Type B pancreatic cell (in vitro differentiated cells): ENCODE results near the gene OR8J1. TPM values are rescaled to one million over a fixed set of nuclear protein-coding genes. Genes with fewer than 3 reads are reported as not detected.
"Not testable (repeated sequence)": the region's sequence is repeated elsewhere in the genome, so short reads cannot be mapped to it uniquely, and the experiment has no call there.

Source experiments
- DNase-seq: peaks from one replicate; pipeline ENCODE4 v3.0.0; 2021; ENCODE audit warnings: mixed read lengths; ENCODE audit not compliant: unreplicated experiment; ENCODE audit errors: extremely low spot score
- H3K27ac Mint-ChIP-seq: 2 replicates; pipeline ENCODE4 v1.8.0; 2021; ENCODE audit warnings: mild to moderate bottlenecking, mixed read lengths
- H3K27me3 Mint-ChIP-seq: 2 replicates; pipeline ENCODE4 v1.8.0; 2021; ENCODE audit warnings: mixed read lengths
- H3K36me3 Mint-ChIP-seq: 2 replicates; pipeline ENCODE4 v1.8.0; 2021; ENCODE audit warnings: mixed read lengths
- H3K4me1 Mint-ChIP-seq: one replicate; pipeline ENCODE4 v1.8.0; 2021; ENCODE audit warnings: mixed read lengths; ENCODE audit not compliant: unreplicated experiment
- H3K4me3 Mint-ChIP-seq: 2 replicates; pipeline ENCODE4 v1.8.0; 2021; ENCODE audit warnings: mild to moderate bottlenecking, mixed read lengths
- H3K9me3 Mint-ChIP-seq: 2 replicates; pipeline ENCODE4 v1.8.0; 2021; ENCODE audit warnings: mixed read lengths
- total RNA-seq: library from RNA; stranded (reverse); gene quantifications from 2 replicates; pipeline ENCODE4 v1.2.1, GENCODE V29; 2021; ENCODE audit warnings: low replicate concordance
- TF ChIP-seq, protein P1 (sequence below): fragments of 200-600 bp; sonication (generic); conservative IDR thresholded peaks from 2 replicates; pipeline ENCODE4 v1.5.0; 2021; ENCODE audit warnings: antibody characterized with exemption, mild to moderate bottlenecking

The OR8J1 gene
- total RNA-seq, 1 donor from 2014 or later: not detected

DNA sequence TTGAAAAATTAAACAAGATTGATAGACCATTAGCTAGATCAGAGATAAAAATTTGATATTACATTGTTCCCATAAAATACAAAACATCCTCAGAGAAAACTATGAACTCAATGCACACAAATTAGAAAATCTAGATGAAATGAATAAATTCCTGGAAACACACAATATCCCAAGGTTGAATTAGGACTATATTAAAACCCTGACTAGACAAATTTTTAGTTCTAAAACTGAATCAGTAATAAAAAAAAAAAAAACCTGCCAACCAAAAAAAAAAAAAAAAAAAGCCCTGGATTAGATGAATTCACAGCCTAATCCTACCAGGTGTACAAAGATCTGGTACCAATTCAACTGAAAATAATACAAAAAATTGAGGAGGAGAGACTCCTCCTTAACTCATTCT is 13.8 kb upstream of the OR8J1 start:
- no peaks in the 10 kb centered on the region for H3K36me3 Mint-ChIP-seq
- no peak for DNase-seq
- H3K27ac Mint-ChIP-seq: no peak overlapping the region
- no peaks in the 10 kb centered on the region for H3K9me3 Mint-ChIP-seq
- no peak overlapping the region for H3K4me3 Mint-ChIP-seq
- no peaks in the 10 kb centered on the region for H3K27me3 Mint-ChIP-seq
- TF ChIP-seq, protein P1, sequence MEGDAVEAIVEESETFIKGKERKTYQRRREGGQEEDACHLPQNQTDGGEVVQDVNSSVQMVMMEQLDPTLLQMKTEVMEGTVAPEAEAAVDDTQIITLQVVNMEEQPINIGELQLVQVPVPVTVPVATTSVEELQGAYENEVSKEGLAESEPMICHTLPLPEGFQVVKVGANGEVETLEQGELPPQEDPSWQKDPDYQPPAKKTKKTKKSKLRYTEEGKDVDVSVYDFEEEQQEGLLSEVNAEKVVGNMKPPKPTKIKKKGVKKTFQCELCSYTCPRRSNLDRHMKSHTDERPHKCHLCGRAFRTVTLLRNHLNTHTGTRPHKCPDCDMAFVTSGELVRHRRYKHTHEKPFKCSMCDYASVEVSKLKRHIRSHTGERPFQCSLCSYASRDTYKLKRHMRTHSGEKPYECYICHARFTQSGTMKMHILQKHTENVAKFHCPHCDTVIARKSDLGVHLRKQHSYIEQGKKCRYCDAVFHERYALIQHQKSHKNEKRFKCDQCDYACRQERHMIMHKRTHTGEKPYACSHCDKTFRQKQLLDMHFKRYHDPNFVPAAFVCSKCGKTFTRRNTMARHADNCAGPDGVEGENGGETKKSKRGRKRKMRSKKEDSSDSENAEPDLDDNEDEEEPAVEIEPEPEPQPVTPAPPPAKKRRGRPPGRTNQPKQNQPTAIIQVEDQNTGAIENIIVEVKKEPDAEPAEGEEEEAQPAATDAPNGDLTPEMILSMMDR: no peak
- H3K4me1 Mint-ChIP-seq: no peaks in the 10 kb centered on the region

DNA sequence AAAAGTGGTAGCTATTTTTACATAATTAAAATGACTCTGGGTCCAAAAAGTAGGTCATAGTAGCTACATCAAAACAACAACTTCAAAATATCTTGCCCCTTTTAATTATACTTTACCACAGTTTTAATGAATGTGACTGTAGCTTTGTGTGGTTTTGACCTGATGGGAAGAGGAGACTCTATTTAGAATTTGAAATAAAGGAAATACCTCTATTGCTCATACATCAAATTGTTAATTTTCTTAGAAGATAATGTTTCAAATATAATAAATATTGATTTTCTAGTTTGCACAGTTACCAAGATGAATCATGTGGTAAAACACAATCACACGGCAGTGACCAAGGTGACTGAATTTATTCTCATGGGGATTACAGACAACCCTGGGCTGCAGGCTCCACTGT is 8.4 kb upstream of the OR8J1 start, which contains the start of gene OR8K1:
OR8K1 (plus strand) TSS at position 301 of the 400 bp plus-strand sequence; CDS start at position 301, 0 bp downstream.
- Mint-ChIP-seq H3K27me3 (no peaks in the 10 kb centered on the region), H3K27ac (no peak within 1 kb of the TSS), H3K9me3 (no peaks in the 10 kb centered on the region), H3K4me1 (no peaks in the 10 kb centered on the region), H3K36me3 (no peaks in the 10 kb centered on the region), H3K4me3 (no peak within 1 kb of the TSS)
- TF ChIP-seq, protein P1: no peak
- DNase-seq: no peak

DNA sequence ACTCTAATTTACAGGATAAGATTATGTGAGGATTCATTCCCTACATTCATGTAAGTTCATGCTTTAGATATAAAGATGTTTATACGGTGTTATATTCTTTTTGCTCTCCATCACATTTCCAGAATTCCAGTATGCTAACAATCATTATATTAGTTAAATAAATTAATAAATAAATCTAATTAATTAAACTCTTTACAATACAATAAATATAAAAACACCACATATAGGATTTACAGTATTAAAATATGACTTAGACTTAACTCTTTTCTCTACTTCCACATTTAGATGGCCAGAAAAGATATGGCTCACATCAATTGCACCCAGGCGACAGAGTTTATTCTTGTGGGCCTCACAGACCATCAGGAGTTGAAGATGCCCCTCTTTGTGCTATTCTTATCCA is 21.2 kb downstream of the OR8J1 start, which contains the start of gene OR8U1:
OR8U1 (plus strand) TSS at position 301 of the 400 bp plus-strand sequence; CDS start at position 301, 0 bp downstream.
- H3K36me3 Mint-ChIP-seq: no peaks in the 10 kb centered on the region
- H3K4me1 Mint-ChIP-seq: no peaks in the 10 kb centered on the region
- DNase-seq: no peak
- TF ChIP-seq, protein P1: no peak
- H3K27ac Mint-ChIP-seq: no peak within 1 kb of the TSS
- no peaks in the 10 kb centered on the region for H3K9me3 Mint-ChIP-seq
- H3K27me3 Mint-ChIP-seq: no peaks in the 10 kb centered on the region
- H3K4me3 Mint-ChIP-seq: no peak within 1 kb of the TSS

DNA sequence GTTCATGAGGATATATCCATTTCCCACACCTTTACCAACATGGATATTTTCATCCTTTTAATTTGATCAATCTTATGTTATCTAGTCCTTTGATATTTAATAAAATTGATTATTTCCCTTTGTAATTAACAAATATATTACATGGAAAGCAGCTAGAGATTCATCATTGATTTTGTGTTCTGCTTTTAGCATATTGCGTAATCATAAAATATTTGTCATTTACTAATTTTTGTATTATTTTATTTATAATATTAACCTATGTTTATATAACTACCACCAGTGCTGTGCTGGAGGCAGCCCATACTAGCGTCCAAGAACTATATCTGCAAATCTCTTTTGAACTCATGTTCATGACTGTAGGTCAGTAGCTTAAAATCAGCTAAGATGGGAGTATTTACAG is 26.0 kb downstream of the OR8J1 start:
- TF ChIP-seq, protein P1: no peak
- H3K4me1 Mint-ChIP-seq: no peaks in the 10 kb centered on the region
- no peak overlapping the region for H3K27ac Mint-ChIP-seq
- no peak for DNase-seq
- H3K9me3 Mint-ChIP-seq: no peaks in the 10 kb centered on the region
- H3K36me3 Mint-ChIP-seq: no peaks in the 10 kb centered on the region
- no peaks in the 10 kb centered on the region for H3K27me3 Mint-ChIP-seq
- no peak overlapping the region for H3K4me3 Mint-ChIP-seq

DNA sequence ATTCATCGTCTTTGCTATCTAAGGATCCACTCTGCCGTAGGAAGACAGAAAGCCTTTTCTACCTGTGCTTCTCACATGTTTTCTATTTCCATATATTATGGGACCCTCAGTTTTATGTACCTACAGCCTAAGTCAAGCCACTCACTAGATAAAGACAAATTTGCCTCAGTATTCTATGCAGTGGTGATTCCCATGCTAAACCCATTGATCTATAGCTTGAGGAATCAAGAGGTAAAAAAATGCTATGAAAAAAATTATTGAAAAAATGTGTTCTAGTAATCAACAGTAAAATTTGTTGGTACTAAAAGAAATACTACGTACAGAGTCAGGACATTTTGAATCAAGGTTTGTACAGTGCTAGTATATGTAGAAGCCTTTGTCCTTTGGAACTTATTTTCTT is 40.3 kb downstream of the OR8J1 start:
- no peaks in the 10 kb centered on the region for H3K27me3 Mint-ChIP-seq
- no peaks in the 10 kb centered on the region for H3K4me1 Mint-ChIP-seq
- DNase-seq: no peak
- H3K27ac Mint-ChIP-seq: no peak overlapping the region
- H3K4me3 Mint-ChIP-seq: no peak overlapping the region
- no peaks in the 10 kb centered on the region for H3K9me3 Mint-ChIP-seq
- TF ChIP-seq, protein P1: no peak
- H3K36me3 Mint-ChIP-seq: no peaks in the 10 kb centered on the region

DNA sequence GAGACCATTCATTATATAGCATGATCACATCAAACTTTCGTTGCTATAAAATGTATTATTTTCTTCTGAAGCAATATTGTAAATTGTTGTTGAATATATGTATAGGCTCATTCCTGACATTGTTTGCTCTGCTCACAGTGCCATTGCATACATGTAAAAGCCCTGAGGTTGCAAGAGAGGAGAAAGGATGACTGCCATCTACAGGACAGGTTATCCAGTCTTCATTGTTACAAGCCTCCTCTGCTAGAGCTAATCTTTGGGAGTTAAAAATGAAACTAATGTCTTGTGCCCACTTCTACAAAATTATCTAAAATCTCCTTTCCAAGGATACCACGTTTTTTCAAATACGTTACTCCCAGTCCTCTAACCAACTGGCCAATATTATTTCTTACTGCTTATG is 42.0 kb downstream of the OR8J1 start:
- TF ChIP-seq, protein P1: no peak
- no peaks in the 10 kb centered on the region for H3K4me1 Mint-ChIP-seq
- H3K27ac Mint-ChIP-seq: no peak overlapping the region
- no peaks in the 10 kb centered on the region for H3K27me3 Mint-ChIP-seq
- no peak for DNase-seq
- no peaks in the 10 kb centered on the region for H3K36me3 Mint-ChIP-seq
- no peaks in the 10 kb centered on the region for H3K9me3 Mint-ChIP-seq
- no peak overlapping the region for H3K4me3 Mint-ChIP-seq

DNA sequence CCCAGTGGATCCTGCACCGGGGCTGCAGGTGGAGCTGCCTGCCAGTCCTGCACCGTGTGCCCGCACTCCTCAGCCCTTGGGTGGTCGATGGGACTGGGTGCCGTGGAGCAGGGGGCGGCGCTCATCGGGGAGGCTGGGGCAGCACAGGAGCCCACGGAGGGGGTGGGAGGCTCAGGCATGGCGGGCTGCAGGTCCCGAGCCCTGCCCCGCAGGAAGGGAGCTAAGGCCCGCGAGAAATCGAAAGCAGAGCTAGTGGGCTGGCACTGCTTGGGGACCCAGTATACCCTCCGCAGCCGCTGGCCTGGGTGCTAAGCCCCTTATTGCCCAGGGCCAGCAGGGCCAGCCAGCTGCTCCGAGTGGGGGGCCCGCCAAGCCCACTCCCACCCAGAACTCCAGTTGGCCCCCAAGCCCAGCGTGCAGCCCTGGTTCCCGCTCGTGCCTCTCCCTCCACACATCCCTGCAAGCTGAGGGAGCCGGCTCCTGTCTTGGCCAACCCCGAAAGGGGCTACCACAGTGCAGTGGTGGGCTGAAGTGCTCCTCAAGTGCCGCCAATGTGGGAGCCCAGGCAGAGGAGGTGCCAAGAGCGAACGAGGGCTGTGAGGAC is 47.9 kb downstream of the OR8J1 start:
- not testable (repeated sequence) for H3K36me3 Mint-ChIP-seq, H3K4me3 Mint-ChIP-seq, H3K9me3 Mint-ChIP-seq, H3K4me1 Mint-ChIP-seq, H3K27ac Mint-ChIP-seq, H3K27me3 Mint-ChIP-seq, DNase-seq
